ENCODE measurements around the gene DCDC1.

The DCDC1 gene

DNA sequence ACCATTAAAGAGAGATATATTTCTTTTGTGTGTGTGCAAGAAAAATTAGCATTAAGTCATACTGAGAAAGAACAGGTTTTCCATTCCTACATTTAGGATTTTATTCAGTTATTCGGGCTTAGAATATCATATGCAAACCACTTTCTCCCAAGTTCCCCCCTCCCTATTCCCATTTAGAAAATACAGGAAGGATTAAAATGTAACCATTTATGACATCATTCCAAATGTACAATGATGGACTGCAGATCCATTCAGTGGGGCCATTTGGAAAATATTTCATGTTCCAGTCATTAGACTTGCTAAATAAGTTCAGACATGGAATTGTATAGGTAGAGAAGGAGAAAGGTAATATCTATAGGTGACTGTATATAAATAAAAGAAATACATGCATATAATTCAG, 554.8 kb downstream of the DCDC1 start:
- TF ChIP-seq, protein P1, sequence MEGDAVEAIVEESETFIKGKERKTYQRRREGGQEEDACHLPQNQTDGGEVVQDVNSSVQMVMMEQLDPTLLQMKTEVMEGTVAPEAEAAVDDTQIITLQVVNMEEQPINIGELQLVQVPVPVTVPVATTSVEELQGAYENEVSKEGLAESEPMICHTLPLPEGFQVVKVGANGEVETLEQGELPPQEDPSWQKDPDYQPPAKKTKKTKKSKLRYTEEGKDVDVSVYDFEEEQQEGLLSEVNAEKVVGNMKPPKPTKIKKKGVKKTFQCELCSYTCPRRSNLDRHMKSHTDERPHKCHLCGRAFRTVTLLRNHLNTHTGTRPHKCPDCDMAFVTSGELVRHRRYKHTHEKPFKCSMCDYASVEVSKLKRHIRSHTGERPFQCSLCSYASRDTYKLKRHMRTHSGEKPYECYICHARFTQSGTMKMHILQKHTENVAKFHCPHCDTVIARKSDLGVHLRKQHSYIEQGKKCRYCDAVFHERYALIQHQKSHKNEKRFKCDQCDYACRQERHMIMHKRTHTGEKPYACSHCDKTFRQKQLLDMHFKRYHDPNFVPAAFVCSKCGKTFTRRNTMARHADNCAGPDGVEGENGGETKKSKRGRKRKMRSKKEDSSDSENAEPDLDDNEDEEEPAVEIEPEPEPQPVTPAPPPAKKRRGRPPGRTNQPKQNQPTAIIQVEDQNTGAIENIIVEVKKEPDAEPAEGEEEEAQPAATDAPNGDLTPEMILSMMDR (IDR thresholded peaks at IDR 0.05) = no peak

More for the DNA sequence above, 554.8 kb downstream of the DCDC1 start:
- no peak overlapping the region for H3K27ac ChIP-seq
- no peak for DNase-seq (ENCODE audit: low spot score)
- H3K4me3 ChIP-seq = no peak overlapping the region

Data from coronary artery (tissue), 2 donors.